Measurements from ENCODE around the gene NELFB.
A peak's percentile ranks its signal among the peaks of the same experiment; 100 is the strongest.

The NELFB gene

GRCh38 chr9:137219757-137220316 is 35.3 kb upstream of the NELFB start:
- in situ Hi-C loops (cut with MboI; ENCODE audit: low sequenced_read_pairs, unreplicated experiment) = no loop called here
- DNase-seq (ENCODE audit: low spot score) = no peak
- TF ChIP-seq CTCF (IDR thresholded peaks at IDR 0.05; ENCODE audit: borderline replicate concordance, control extremely low read depth, extremely low read depth, insufficient read depth, missing control alignments) = no peak

GRCh38 chr9:137220317-137221094 is 34.6 kb upstream of the NELFB start:
- TF ChIP-seq CTCF (IDR thresholded peaks at IDR 0.05; ENCODE audit: borderline replicate concordance, control extremely low read depth, extremely low read depth, insufficient read depth, missing control alignments) = no peak
- in situ Hi-C loops (cut with MboI; ENCODE audit: low sequenced_read_pairs, unreplicated experiment) = no loop called here
- DNase-seq (ENCODE audit: low spot score) = no peak

- in situ Hi-C loops (cut with MboI; ENCODE audit: low sequenced_read_pairs, unreplicated experiment) = no loop called here
- TF ChIP-seq CTCF (IDR thresholded peaks at IDR 0.05; ENCODE audit: borderline replicate concordance, control extremely low read depth, extremely low read depth, insufficient read depth, missing control alignments) = no peak
- DNase-seq (ENCODE audit: low spot score) = no peak
Observed at GRCh38 chr9:137221095-137221505, 34.0 kb upstream of the NELFB start.

GRCh38 chr9:137221506-137222111 is 33.5 kb upstream of the NELFB start:
- no peak for TF ChIP-seq CTCF (IDR thresholded peaks at IDR 0.05; ENCODE audit: borderline replicate concordance, control extremely low read depth, extremely low read depth, insufficient read depth, missing control alignments)
- DNase-seq (ENCODE audit: low spot score) = no peak
- in situ Hi-C loops (cut with MboI; ENCODE audit: low sequenced_read_pairs, unreplicated experiment) = no loop called here

- in situ Hi-C loops (cut with MboI; ENCODE audit: low sequenced_read_pairs, unreplicated experiment) = no loop called here
- DNase-seq (ENCODE audit: low spot score) = no peak
Observed at GRCh38 chr9:137222190-137223077, 32.7 kb upstream of the NELFB start, which contains the start of gene RNF208. TSS of gene RNF208 (minus strand) at chr9:137222240. CDS start at chr9:137221212, 1,028 bp downstream.

More at GRCh38 chr9:137222190-137223077, 32.7 kb upstream of the NELFB start, which contains the start of gene RNF208:
- peak; percentile 4 for TF ChIP-seq CTCF (IDR thresholded peaks at IDR 0.05; ENCODE audit: borderline replicate concordance, control extremely low read depth, extremely low read depth, insufficient read depth, missing control alignments)

All from GM13976 (cell line).